GM12873 (cell line): ENCODE measurements around the gene PRKG1.
A peak's percentile ranks its signal among the peaks of the same experiment; 100 is the strongest.

Source experiments
- CTCF ChIP-seq: IDR thresholded peaks from 2 replicates; pipeline ENCODE4 v1.5.1; 2012; ENCODE audit warnings: low read depth, mild to moderate bottlenecking, moderate library complexity, low read length, control low read depth; ENCODE audit not compliant: insufficient read depth; ENCODE audit errors: missing control alignments

The PRKG1 gene

GRCh38 chr10:51366044-51366443, 291.8 kb downstream of the PRKG1 start:
- no peak for TF ChIP-seq CTCF

DNA sequence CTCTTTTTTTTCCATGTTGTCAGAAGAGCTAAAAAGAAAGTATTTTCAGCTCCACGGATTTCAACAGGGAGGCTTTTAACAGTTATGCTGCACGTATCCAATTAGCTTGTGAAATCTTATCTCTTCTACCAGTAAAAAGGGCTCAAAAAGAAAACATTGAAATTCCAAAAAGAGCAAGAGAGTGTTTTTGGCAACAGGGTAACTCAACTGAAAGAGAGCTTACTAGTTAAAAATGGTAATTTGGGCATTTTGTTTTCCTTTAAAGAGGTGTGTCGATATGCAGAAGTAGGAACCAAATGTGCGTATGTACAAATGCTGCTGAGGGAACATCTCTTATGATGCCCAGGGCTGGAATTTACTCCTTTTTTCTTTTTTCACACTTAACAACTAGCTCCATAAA, 292.8 kb downstream of the PRKG1 start:
- TF ChIP-seq CTCF: no peak

DNA sequence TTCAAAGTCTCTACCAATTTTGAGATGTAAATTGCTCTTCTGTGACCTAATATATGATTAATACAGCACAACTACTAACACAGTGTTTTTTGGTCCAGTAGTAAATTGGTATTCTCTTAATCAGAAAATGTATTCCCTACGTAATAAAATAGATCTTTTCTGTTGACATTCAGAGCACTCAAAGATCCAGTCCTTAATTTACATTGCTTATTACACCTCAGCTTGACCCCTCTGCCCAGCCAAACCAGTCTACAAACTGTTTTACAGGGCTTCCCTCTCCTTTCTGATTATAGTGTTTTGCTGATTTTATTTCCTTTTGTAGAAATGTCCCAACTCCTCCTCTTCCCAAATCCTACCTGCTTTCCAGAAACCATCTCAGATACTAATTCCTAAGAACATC, 293.4 kb downstream of the PRKG1 start:
- no peak for TF ChIP-seq CTCF

- TF ChIP-seq CTCF: peak; percentile 33
These were observed 294.7 kb downstream of the PRKG1 start for GRCh38 chr10:51368943-51369342.

GRCh38 chr10:51369903-51370302, 295.6 kb downstream of the PRKG1 start:
- no peak for TF ChIP-seq CTCF

- no peak for TF ChIP-seq CTCF
These were observed 297.5 kb downstream of the PRKG1 start for GRCh38 chr10:51371743-51372142.

DNA sequence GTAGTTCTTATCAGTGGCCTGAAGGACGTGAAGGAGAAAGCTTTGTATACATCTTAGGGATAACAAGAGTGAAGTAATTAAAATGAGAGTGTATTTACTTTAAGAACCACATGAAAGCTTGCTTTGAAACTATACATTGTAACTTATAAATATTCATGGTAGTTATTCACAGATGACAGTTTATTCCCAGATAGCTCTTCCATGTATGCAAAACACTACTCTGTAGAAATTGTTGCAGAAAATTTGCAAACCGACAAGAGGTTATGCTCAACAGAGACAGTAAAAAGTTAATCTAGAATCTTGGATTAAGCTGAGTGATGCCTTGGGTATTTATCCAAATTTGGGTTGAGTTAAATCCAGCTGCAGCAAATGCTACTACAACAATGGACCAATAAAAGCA, 301.5 kb downstream of the PRKG1 start:
- no peak for TF ChIP-seq CTCF
